Stimulated activated CD4-positive, alpha-beta T cell treated with anti-CD3 and anti-CD28 coated beads, Interleukin-4, amount 100 ng/mL, for 1 hour (primary cell): ENCODE data around the gene TTLL11.
"Not testable (repeated sequence)": the region's sequence is repeated elsewhere in the genome, so short reads cannot be mapped to it uniquely, and the experiment has no call there.

Experiments used
- DNase-seq: peaks from one replicate; pipeline ENCODE4 v3.0.0-alpha.2; 2020

Gene TTLL11

DNA sequence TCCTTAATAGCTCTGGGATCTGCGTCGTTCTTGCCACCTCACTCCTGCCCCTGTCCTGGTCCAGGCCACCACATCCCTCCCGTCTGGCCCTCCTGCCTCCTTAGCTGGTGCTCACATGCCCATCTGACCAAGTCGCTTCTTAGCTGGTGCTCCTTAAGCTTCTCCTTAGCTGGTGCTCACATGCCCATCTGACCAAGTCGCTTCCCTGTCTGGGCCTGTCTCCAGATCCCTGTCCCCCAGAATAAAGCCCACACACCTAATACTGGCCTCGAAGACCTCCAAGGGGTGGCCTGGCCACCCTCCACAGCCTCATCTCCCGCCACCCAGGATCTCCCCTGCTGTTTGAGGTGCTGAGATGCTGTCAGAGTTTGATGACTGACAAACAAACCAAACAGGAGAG is 31.4 kb upstream of the TTLL11 start:
- no peak for DNase-seq

- no peak for DNase-seq
Measured at GRCh38 chr9:122124048-122124447, 30.9 kb upstream of the TTLL11 start.

- peak; percentile 74 for DNase-seq
Measured at GRCh38 chr9:122122903-122123632, 30.0 kb upstream of the TTLL11 start.

- no peak for DNase-seq
Measured at GRCh38 chr9:122122468-122122867, 29.4 kb upstream of the TTLL11 start.

DNA sequence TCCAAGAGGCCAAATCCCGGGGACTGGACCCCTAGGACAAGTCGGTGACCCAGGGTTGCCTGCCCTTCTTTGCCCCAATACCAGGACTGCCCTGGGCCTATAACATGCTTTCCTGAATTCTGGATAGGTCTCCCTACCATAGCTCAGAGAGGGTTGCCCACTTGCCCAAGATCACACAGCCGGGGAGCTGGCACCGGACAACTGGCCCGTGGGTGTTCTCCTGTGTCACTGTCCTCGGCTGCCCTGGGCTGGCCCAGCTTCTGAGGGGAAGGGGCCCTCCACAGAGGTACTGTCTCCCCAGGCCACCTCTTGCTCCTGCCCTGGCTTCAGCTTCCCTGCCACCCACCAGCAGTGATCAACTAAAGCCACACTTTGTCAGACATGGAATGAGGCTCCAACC is 28.8 kb upstream of the TTLL11 start:
- no peak for DNase-seq

GRCh38 chr9:122121391-122121790 is 28.3 kb upstream of the TTLL11 start:
- no peak for DNase-seq

GRCh38 chr9:122120316-122121071 is 27.4 kb upstream of the TTLL11 start:
- no peak for DNase-seq

GRCh38 chr9:122119721-122120120 is 26.6 kb upstream of the TTLL11 start:
- DNase-seq = no peak

GRCh38 chr9:122119166-122119521 is 26.0 kb upstream of the TTLL11 start:
- DNase-seq = no peak

DNA sequence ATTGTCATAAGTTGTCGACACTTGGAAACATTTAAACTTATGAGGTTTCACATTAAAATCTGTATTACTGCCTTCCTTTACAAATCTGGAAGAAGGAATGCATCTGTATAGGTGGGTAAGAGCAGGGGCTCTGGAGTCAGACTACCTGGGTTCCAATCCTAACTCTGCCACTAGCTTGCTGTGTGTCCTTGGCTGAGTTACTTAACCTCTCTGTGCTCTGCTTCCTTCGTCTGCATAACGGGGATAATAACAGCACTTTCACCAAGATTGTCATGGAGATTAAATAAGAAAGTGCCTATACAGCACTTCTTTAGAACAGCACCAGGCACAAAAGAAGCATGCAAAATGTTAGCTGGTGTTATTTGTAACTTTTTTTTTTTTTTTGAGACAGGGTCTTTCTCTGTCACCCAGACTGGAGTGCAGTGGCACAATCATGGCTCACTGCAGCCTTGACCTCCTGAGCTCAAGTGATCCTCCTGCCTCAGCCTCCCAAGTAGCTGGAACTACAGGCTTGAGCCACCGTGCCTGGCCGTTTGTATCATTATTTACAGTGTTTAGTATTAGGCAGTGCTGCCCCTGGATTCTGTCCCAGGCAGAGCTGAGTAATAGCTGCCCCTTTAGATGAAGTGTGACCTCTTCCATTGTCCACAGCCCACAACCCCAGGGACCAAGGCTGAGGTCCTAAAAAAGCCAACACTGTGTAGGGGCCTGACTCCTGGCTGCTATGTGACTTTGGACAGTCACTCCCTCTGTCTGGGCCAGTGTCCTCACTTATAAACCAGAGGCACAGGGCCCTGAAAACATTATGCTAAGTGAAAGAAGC is 25.4 kb upstream of the TTLL11 start:
- no peak for DNase-seq

DNA sequence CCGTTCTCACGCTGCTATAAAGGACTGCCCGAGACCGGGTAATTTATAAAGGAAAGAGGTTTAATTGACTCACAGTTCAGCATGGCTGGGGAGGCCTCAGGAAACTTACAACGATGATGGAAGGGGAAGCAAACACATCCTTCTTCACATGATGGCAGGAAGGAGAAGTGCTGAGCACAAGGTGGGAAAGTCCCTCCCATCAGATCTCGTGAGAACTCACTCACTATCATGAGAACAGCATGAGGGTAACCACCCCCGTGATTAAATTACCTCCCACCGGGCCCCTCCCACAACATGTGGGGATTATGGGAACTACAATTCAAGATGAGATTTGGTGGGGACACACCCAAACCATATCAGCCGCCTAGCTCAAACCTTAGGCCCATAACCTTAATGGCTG is 24.1 kb upstream of the TTLL11 start:
- DNase-seq = not testable (repeated sequence)

DNA sequence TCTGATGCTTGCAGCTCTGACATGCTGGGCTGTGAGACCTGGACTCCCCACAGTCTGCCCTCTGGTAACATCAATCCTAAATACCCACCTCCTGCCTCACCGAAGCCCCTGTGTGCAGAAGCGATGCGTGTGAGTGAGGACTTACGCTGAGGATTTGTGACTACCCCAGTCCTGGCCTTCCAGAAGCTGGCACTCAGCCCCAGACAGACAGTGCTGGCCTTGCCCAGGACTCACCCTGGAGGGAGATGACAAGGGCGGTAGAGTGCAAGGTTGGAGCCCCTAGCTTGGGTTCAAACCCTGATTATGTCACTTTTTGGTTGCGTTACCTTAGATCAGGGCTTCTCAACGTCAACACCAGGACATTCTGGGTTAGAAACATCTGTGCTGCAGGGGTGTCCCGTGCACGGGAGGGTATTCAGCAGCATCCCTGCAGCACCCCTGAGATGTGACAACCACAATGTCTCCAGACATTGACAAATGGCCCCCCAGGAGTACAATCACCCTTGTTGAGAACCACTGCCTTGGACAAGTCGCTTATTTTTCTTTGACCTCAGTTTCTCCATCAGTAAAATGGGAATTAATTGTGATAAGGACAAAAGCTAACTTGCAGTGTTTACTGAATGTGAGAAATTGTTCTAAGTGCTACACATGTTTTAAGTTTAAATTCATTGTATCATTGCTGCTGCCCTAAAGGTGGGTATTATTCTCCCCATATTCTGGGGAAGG is 23.5 kb upstream of the TTLL11 start:
- no peak for DNase-seq

GRCh38 chr9:122116040-122116439 is 22.9 kb upstream of the TTLL11 start:
- no peak for DNase-seq

GRCh38 chr9:122115176-122116035 is 22.3 kb upstream of the TTLL11 start:
- DNase-seq = no peak

DNA sequence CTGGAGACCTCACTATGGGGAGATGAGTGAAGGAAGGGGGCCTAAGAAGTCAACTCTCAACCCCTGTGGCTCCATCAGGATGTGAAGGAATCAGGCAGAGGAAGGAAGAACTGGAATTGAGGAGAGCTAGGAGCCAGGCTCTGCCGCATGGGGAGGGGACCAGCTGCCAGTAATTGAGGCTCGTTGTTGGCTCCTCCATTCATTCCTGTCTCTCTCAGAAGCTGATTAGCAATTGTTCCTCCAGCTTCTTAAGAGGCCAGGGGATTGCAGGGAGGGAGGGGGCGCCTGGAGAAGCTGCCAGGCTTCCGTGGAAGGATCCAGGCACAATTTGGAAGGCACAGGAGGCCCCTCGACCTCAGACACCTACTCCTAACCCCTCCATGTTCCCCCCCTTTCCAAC is 20.5 kb upstream of the TTLL11 start:
- no peak for DNase-seq

DNA sequence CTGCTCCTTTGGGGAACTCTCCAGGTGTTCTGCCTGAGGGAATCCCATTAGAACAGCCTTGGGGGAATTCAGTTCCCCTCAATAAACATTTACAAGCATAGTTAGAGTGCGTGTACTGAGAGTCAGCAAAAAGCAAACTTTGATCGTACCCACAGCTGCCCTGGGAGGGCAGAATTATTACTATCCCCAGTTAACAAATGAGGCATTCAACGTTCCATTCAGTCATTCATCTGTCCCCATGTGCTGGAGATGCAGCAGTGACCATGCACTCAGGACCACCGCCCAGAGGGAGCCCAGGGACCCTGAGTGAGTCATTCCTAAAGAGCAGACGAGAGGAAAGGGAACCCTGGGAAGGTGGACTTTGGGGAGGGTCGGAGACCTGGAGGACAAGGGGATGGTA is 19.1 kb upstream of the TTLL11 start:
- no peak for DNase-seq

DNA sequence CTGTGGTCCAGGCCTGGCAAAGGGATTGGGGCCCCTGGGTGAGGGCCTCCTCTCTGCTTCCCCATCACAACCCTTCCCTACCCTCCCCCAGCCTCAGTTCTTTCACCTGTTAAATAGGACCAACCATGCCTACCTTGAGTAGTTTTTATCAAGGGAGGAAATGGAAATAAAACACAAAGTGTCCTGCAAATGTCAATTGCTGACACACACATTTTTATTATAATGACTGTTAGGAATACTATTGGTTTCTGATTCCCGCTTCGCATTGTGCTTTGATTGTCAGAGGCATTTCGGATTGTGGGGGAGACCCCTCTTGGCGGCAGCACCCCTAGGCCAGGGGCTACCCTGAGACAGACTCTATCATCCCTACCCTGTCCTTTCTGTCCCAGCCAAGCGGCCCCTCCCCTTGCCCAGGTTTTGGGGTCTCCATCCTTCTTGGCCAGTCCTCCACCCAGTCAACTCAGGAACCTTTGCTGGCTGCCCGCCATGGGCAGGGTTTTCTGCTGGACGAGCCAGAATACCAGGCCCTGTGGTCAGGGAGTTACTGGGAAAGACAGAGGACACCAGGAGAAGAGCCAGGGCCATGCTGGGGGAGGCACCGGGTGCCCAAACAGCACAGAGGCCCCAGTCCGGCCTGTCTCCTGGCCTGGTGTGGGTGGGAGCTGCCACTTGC is 18.4 kb upstream of the TTLL11 start:
- DNase-seq = no peak

- no peak for DNase-seq
Measured at GRCh38 chr9:122110100-122110833, 17.2 kb upstream of the TTLL11 start.

- DNase-seq = no peak
Measured at GRCh38 chr9:122109035-122109813, 16.1 kb upstream of the TTLL11 start.

GRCh38 chr9:122107291-122107805 is 14.2 kb upstream of the TTLL11 start:
- no peak for DNase-seq
